Skeletal muscle satellite cell (primary cell): ENCODE results near the gene OR5C1. TPM values are rescaled to one million over a fixed set of nuclear protein-coding genes. Genes with fewer than 3 reads are reported as not detected.

Experiments
- H3K27me3 ChIP-seq: 2 replicates; pipeline ENCODE4 v1.7.0; 2013; ENCODE audit warnings: low read length; ENCODE audit not compliant: control insufficient read depth, insufficient read depth
- H3K36me3 ChIP-seq: 2 replicates; pipeline ENCODE4 v1.7.0; 2013; ENCODE audit warnings: mild to moderate bottlenecking, control low read depth, low read length; ENCODE audit not compliant: insufficient read depth
- H3K4me1 ChIP-seq: 2 replicates; pipeline ENCODE4 v1.7.0; 2013; ENCODE audit warnings: low read length; ENCODE audit not compliant: control insufficient read depth, insufficient read depth
- H3K4me2 ChIP-seq: 2 replicates; pipeline ENCODE4 v1.7.0; 2013; ENCODE audit warnings: mild to moderate bottlenecking, low read length
- H3K4me3 ChIP-seq: 2 replicates; pipeline ENCODE4 v1.7.0; 2013; ENCODE audit warnings: low read length
- H3K9ac ChIP-seq: 2 replicates; pipeline ENCODE4 v1.7.0; 2013; ENCODE audit warnings: mild to moderate bottlenecking, low read depth, low read length, moderate library complexity
- H3K9me3 ChIP-seq: replicated peaks from 2 replicates; pipeline ENCODE4 v1.7.0; 2013; ENCODE audit warnings: mild to moderate bottlenecking, control low read depth, low read length
- total RNA-seq: library from RNA; depleted of rRNA; stranded (reverse); fragments of >200 nt; gene quantifications from 2 replicates; pipeline ENCODE4 v1.2.3, GENCODE V29; 2012; rRNA removed

OR5C1 gene
- not detected in 2 replicates for total RNA-seq

- no peak within 1 kb of the TSS for H3K4me3 ChIP-seq
- no peak within 1 kb of the TSS for H3K4me2 ChIP-seq
- no peaks in the 10 kb centered on the region for H3K36me3 ChIP-seq
- no peak within 1 kb of the TSS for H3K9ac ChIP-seq
- H3K4me1 ChIP-seq = no peaks in the 10 kb centered on the region
- no peaks in the 10 kb centered on the region for H3K27me3 ChIP-seq
- no peaks in the 10 kb centered on the region for H3K9me3 ChIP-seq
Measured at GRCh38 chr9:122788831-122789230, at the start of gene OR5C1. OR5C1 (plus strand) TSS chr9:122788933; CDS start chr9:122788933, 0 bp downstream.

DNA sequence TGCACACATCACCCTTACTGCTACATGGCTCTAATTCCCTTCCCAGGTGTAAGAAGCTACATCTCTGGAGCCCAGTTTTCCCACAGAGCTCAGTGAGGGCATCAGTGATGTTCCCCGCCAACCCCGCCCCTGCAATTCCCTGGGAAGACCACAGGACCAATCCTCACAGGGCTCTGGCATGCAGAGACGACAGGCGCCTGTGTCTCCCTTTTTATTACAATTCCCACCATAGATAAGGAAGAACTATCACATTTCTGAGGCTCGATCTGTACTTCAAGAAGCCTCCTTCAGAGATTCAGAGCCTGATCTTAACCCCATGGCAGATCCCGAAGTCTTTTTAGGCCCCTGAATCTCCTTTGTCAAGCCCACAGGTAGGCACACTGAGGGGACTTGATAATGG, 46.7 kb upstream of the OR5C1 start, which contains the start of gene OR1L6:
Gene OR1L6 (plus strand): TSS at position 301 of the 400 bp plus-strand sequence. CDS start 7,545 bp downstream, outside the sequence.
- Histone ChIP-seq H3K36me3 (no peaks in the 10 kb centered on the region), H3K9ac (no peak within 1 kb of the TSS), H3K4me3 (no peak within 1 kb of the TSS), H3K9me3 (no peaks in the 10 kb centered on the region), H3K4me2 (no peak within 1 kb of the TSS), H3K4me1 (no peaks in the 10 kb centered on the region), H3K27me3 (peaks cover 11% of the 10 kb centered on the region)

DNA sequence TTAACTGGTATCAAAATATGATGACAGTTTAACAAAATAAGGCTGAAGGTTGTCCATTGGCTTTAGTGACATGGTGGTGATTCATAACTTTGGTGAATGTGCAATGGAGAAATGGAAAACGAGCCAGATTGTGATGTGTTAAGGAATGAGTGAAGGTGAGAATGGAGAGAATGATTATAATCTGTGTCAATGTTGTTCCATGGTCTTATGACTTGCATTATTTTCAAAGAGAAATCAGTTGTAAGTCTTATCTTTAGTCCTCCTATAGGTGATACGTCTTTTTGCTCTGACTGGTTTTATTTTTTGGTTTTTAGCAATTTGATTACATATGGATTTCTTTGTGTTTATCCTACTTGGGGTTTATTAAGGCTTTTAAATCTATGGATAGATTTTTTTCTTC, 33.9 kb upstream of the OR5C1 start:
- no peaks in the 10 kb centered on the region for H3K27me3 ChIP-seq
- no peak overlapping the region for H3K4me3 ChIP-seq
- no peak overlapping the region for H3K9ac ChIP-seq
- no peak overlapping the region for H3K4me2 ChIP-seq
- H3K9me3 ChIP-seq = no peaks in the 10 kb centered on the region
- no peaks in the 10 kb centered on the region for H3K36me3 ChIP-seq
- H3K4me1 ChIP-seq = no peaks in the 10 kb centered on the region

DNA sequence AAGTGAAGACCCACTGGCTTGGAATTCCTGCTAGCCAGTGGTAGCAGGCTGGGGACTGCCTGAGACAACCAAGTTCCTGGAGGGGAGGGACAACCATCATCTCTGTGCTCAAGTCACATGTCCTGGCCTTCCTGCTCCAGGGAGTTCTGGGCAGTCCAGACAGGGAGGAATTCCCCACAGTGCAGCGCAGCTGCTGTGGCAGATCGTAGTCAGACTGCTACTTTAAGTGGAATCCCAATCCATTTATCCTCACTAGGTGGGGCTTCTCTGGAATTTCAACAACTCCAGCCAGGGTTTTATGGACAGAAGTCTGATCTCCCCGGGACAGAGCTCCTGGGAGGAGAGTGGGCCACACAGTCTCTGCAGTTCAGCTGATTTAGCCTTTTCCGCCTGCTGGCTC, 20.9 kb upstream of the OR5C1 start:
- H3K9ac ChIP-seq = no peak overlapping the region
- H3K9me3 ChIP-seq = no peaks in the 10 kb centered on the region
- no peak overlapping the region for H3K4me2 ChIP-seq
- H3K27me3 ChIP-seq = no peaks in the 10 kb centered on the region
- H3K4me1 ChIP-seq = no peaks in the 10 kb centered on the region
- H3K4me3 ChIP-seq = no peak overlapping the region
- no peaks in the 10 kb centered on the region for H3K36me3 ChIP-seq

GRCh38 chr9:122777052-122777451, 11.7 kb upstream of the OR5C1 start:
- H3K4me3 ChIP-seq = no peak overlapping the region
- no peaks in the 10 kb centered on the region for H3K9me3 ChIP-seq

GRCh38 chr9:122777935-122778627, 10.7 kb upstream of the OR5C1 start:
- Histone ChIP-seq H3K9me3 (no peaks in the 10 kb centered on the region), H3K9ac (no peak overlapping the region), H3K36me3 (no peaks in the 10 kb centered on the region), H3K4me3 (no peak overlapping the region), H3K4me1 (peaks cover 16% of the 10 kb centered on the region), H3K27me3 (no peaks in the 10 kb centered on the region), H3K4me2 (peak overlapping the region; percentile 45)

More at GRCh38 chr9:122777052-122777451, 11.7 kb upstream of the OR5C1 start:
- Histone ChIP-seq H3K27me3 (no peaks in the 10 kb centered on the region), H3K4me2 (no peak overlapping the region), H3K9ac (no peak overlapping the region), H3K36me3 (no peaks in the 10 kb centered on the region), H3K4me1 (peaks cover 16% of the 10 kb centered on the region)

- H3K9ac ChIP-seq = no peak overlapping the region
- H3K4me2 ChIP-seq = no peak overlapping the region
- no peak overlapping the region for H3K4me3 ChIP-seq
- H3K36me3 ChIP-seq = no peaks in the 10 kb centered on the region
- peaks cover 16% of the 10 kb centered on the region for H3K4me1 ChIP-seq
- no peaks in the 10 kb centered on the region for H3K27me3 ChIP-seq
- no peaks in the 10 kb centered on the region for H3K9me3 ChIP-seq
Measured at GRCh38 chr9:122779181-122779580, 9.6 kb upstream of the OR5C1 start.

DNA sequence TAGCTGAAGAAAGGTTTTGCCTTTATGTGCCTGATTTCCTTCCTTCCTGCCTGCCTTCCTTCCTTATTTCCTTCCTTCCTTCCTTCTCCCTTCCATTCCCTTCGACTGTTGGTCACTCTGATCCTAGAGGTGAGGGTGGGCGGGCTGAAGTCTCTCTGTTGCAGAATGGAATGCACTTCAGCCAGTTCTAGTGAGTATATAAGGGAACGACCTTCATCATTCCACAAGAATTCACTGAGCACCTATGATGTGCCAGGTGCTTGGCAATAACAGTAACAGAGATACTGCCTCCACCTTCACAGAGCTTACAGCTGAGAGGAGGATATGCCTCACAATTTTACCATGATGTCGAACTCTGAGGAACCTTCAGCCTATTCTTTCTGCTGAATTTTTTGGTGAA, 8.7 kb upstream of the OR5C1 start:
- no peak overlapping the region for H3K4me2 ChIP-seq
- H3K4me1 ChIP-seq = peaks cover 16% of the 10 kb centered on the region
- no peak overlapping the region for H3K9ac ChIP-seq
- H3K27me3 ChIP-seq = no peaks in the 10 kb centered on the region
- no peak overlapping the region for H3K4me3 ChIP-seq
- H3K9me3 ChIP-seq = no peaks in the 10 kb centered on the region
- H3K36me3 ChIP-seq = no peaks in the 10 kb centered on the region

GRCh38 chr9:122781671-122782070, 7.1 kb upstream of the OR5C1 start:
- Histone ChIP-seq H3K27me3 (no peaks in the 10 kb centered on the region), H3K4me3 (no peak overlapping the region), H3K36me3 (no peaks in the 10 kb centered on the region), H3K9ac (no peak overlapping the region), H3K4me2 (no peak overlapping the region), H3K4me1 (peaks cover 16% of the 10 kb centered on the region), H3K9me3 (no peaks in the 10 kb centered on the region)

DNA sequence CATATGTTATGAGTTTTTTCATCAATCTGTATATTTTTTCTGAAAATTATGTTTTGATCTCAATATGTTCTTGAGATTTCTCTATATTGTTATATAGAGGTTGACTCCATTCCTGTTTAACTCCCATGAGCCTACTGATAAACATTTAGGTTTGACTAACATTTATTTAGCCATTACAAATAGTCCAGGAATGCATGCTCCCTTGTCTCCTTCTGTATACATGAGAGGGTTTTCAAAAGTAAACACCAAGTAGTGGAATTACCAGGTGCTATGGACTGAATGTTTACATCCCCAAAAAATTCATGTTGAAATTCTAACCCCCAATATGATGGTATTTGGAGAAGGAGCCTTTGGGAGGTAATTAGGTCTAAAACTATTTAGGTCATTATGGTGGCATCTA, 3.5 kb upstream of the OR5C1 start:
- no peaks in the 10 kb centered on the region for H3K27me3 ChIP-seq
- no peak overlapping the region for H3K4me3 ChIP-seq
- no peak overlapping the region for H3K4me2 ChIP-seq
- H3K36me3 ChIP-seq = no peaks in the 10 kb centered on the region
- no peak overlapping the region for H3K9ac ChIP-seq
- H3K4me1 ChIP-seq = no peaks in the 10 kb centered on the region
- H3K9me3 ChIP-seq = no peaks in the 10 kb centered on the region

DNA sequence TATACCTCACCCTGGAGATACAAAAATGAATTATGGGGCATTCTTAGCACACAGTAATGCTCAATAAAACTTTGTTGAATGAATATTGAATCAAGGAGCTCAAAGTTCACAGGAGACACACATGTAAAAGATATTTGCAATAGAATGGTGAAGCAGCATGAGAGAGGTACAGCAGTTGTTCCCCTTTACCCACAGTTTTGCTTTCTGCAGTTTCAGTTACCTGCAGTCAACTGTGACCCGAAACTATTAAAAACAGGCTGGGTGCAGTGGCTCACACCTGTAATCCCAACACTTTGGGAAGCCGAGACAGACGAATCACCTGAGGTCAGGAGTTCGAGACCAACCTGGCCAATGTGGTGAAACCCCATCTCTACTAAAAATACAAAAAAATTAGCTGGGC, 2.4 kb upstream of the OR5C1 start:
- no peak overlapping the region for H3K4me2 ChIP-seq
- H3K9ac ChIP-seq = no peak overlapping the region
- no peaks in the 10 kb centered on the region for H3K4me1 ChIP-seq
- H3K9me3 ChIP-seq = no peaks in the 10 kb centered on the region
- H3K4me3 ChIP-seq = no peak overlapping the region
- H3K27me3 ChIP-seq = no peaks in the 10 kb centered on the region
- no peaks in the 10 kb centered on the region for H3K36me3 ChIP-seq
